GM21526 (cell line): ENCODE results near the gene FAM222B.
"Not testable (repeated sequence)": the region's sequence is repeated elsewhere in the genome, so short reads cannot be mapped to it uniquely, and the experiment has no call there.

Experiments
- ATAC-seq: cut with Tn5 transposase; IDR thresholded peaks from one replicate; pipeline ENCODE4 v1.9.1; 2021; ENCODE audit warnings: moderate library complexity; ENCODE audit not compliant: unreplicated experiment, low FRiP score

Gene FAM222B

GRCh38 chr17:28735242-28735722, 107.3 kb downstream of the FAM222B start:
- ATAC-seq = no peak

- ATAC-seq = no peak
Measured at GRCh38 chr17:28734712-28735241, 107.8 kb downstream of the FAM222B start.

GRCh38 chr17:28733346-28733745, 109.2 kb downstream of the FAM222B start:
- no peak for ATAC-seq

- ATAC-seq = no peak
Measured at GRCh38 chr17:28729950-28730330, 112.7 kb downstream of the FAM222B start.

GRCh38 chr17:28728364-28729200, 114.0 kb downstream of the FAM222B start, which contains the start of gene NEK8:
NEK8 (plus strand) TSS chr17:28728788; CDS start chr17:28728814, 26 bp downstream.
- ATAC-seq = peak; percentile 36

GRCh38 chr17:28726627-28727491, 115.7 kb downstream of the FAM222B start:
- peak; percentile 33 for ATAC-seq

GRCh38 chr17:28726226-28726626, 116.4 kb downstream of the FAM222B start, which contains the start of gene TLCD1:
TLCD1 (minus strand) TSS chr17:28726233; CDS start chr17:28726097, 136 bp downstream.
- peak; percentile 12 for ATAC-seq

GRCh38 chr17:28725660-28726225, 116.8 kb downstream of the FAM222B start:
- peak; percentile 12 for ATAC-seq

- no peak for ATAC-seq
Measured at GRCh38 chr17:28725166-28725659, 117.4 kb downstream of the FAM222B start.

GRCh38 chr17:28724500-28725165, 118.0 kb downstream of the FAM222B start:
- ATAC-seq = no peak

GRCh38 chr17:28723836-28724499, 118.6 kb downstream of the FAM222B start:
- not testable (repeated sequence) for ATAC-seq

GRCh38 chr17:28723159-28723835, 119.3 kb downstream of the FAM222B start:
- ATAC-seq = no peak

GRCh38 chr17:28722417-28723158, 120.0 kb downstream of the FAM222B start:
- ATAC-seq = no peak

GRCh38 chr17:28720997-28721329, 121.6 kb downstream of the FAM222B start:
- ATAC-seq = not testable (repeated sequence)

GRCh38 chr17:28720247-28720996, 122.2 kb downstream of the FAM222B start:
- no peak for ATAC-seq

GRCh38 chr17:28719021-28719433, 123.6 kb downstream of the FAM222B start:
- peak; percentile 0 for ATAC-seq

- ATAC-seq = no peak
Measured at GRCh38 chr17:28718333-28719020, 124.1 kb downstream of the FAM222B start.
